HG02678 (cell line): ENCODE measurements around the gene DNM3.

Source experiments
- ATAC-seq: cut with Tn5 transposase; IDR thresholded peaks from one replicate; pipeline ENCODE4 v1.9.1; 2021; ENCODE audit warnings: mild to moderate bottlenecking, moderate library complexity; ENCODE audit not compliant: unreplicated experiment

The DNM3 gene

GRCh38 chr1:171868217-171868803 lies 27.0 kb downstream of the DNM3 start:
- no peak for ATAC-seq

GRCh38 chr1:171869097-171869496 lies 27.8 kb downstream of the DNM3 start:
- no peak for ATAC-seq

GRCh38 chr1:171871848-171872247 lies 30.6 kb downstream of the DNM3 start:
- ATAC-seq, result no peak

GRCh38 chr1:171872430-171872829 lies 31.1 kb downstream of the DNM3 start:
- no peak for ATAC-seq

GRCh38 chr1:171873664-171874063 lies 32.4 kb downstream of the DNM3 start:
- ATAC-seq, result no peak

GRCh38 chr1:171877701-171878100 lies 36.4 kb downstream of the DNM3 start:
- ATAC-seq, result no peak

GRCh38 chr1:171879556-171879955 lies 38.3 kb downstream of the DNM3 start:
- no peak for ATAC-seq

GRCh38 chr1:171881442-171881841 lies 40.1 kb downstream of the DNM3 start:
- no peak for ATAC-seq

GRCh38 chr1:171883849-171884248 lies 42.6 kb downstream of the DNM3 start:
- no peak for ATAC-seq

GRCh38 chr1:171884475-171884874 lies 43.2 kb downstream of the DNM3 start:
- ATAC-seq, result no peak

GRCh38 chr1:171890131-171890530 lies 48.8 kb downstream of the DNM3 start:
- no peak for ATAC-seq

- no peak for ATAC-seq
Measured at GRCh38 chr1:171896936-171897703, 55.8 kb downstream of the DNM3 start.

- no peak for ATAC-seq
Measured at GRCh38 chr1:171898941-171899340, 57.6 kb downstream of the DNM3 start.

- no peak for ATAC-seq
Measured at GRCh38 chr1:171899838-171900237, 58.5 kb downstream of the DNM3 start.

GRCh38 chr1:171901245-171901644 lies 59.9 kb downstream of the DNM3 start:
- no peak for ATAC-seq

- ATAC-seq, result no peak
Measured at GRCh38 chr1:171902527-171902926, 61.2 kb downstream of the DNM3 start.

GRCh38 chr1:171904778-171905450 lies 63.6 kb downstream of the DNM3 start:
- ATAC-seq, result no peak

GRCh38 chr1:171909711-171910110 lies 68.4 kb downstream of the DNM3 start:
- no peak for ATAC-seq

GRCh38 chr1:171910786-171911185 lies 69.5 kb downstream of the DNM3 start:
- no peak for ATAC-seq

- ATAC-seq, result no peak
Measured at GRCh38 chr1:171911506-171911905, 70.2 kb downstream of the DNM3 start.

GRCh38 chr1:171912509-171913175 lies 71.3 kb downstream of the DNM3 start:
- ATAC-seq, result no peak

- ATAC-seq, result no peak
Measured at GRCh38 chr1:171913385-171913784, 72.1 kb downstream of the DNM3 start.
